ENCODE results near the gene SNX5. TPM values are rescaled to one million over a fixed set of nuclear protein-coding genes. Genes with fewer than 3 reads are reported as not detected.

The SNX5 gene
- total and polyA plus RNA-seq, 2 of the 13 experiments (the other 11 are each of a cell fraction or from before 2014, with no cell fraction given), result 664 to 1,040 TPM

- no peak for TF ChIP-seq MYPOP (CRISPR knock-in tag; IDR thresholded peaks at IDR 0.05)
- no peak for TF ChIP-seq TBX3 (IDR thresholded peaks at IDR 0.05; ENCODE audit: borderline replicate concordance)
- no peak for TF ChIP-seq SSRP1 (CRISPR knock-in tag; IDR thresholded peaks at IDR 0.05)
- TF ChIP-seq ZNF510 (CRISPR knock-in tag; IDR thresholded peaks at IDR 0.05; ENCODE audit: low read depth), result no peak
- no peak for TF ChIP-seq ZBTB46 (CRISPR knock-in tag; IDR thresholded peaks at IDR 0.05; ENCODE audit: borderline replicate concordance)
- no peak for TF ChIP-seq TCF12 (IDR thresholded peaks at IDR 0.05)
- TF ChIP-seq TCF12 (CRISPR knock-in tag; IDR thresholded peaks at IDR 0.05), result no peak
- no peak for TF ChIP-seq PPARG (CRISPR knock-in tag; conservative IDR thresholded peaks at IDR 0.05)
- 0 out of 2 replicates have a peak, but pooled peaks have one; percentile 37 for TF ChIP-seq SETDB1 (CRISPR knock-in tag; IDR thresholded peaks at IDR 0.05; ENCODE audit: borderline replicate concordance)
- no peak for TF ChIP-seq NBN (conservative IDR thresholded peaks at IDR 0.05)
- TF ChIP-seq ZBTB43 (CRISPR knock-in tag; conservative IDR thresholded peaks at IDR 0.05), result no peak
- no peak for TF ChIP-seq PRDM15 (CRISPR knock-in tag; IDR thresholded peaks at IDR 0.05)
- no peak for TF ChIP-seq THYN1 (CRISPR knock-in tag; IDR thresholded peaks at IDR 0.05; ENCODE audit: borderline replicate concordance, low read depth)
- TF ChIP-seq ZNF33A (CRISPR knock-in tag; IDR thresholded peaks at IDR 0.05; ENCODE audit: borderline replicate concordance), result no peak
- no peak; the same call in 1 of the 2 replicates for TF ChIP-seq POGZ (CRISPR knock-in tag; IDR thresholded peaks at IDR 0.05)
- no peak for TF ChIP-seq SIN3B (IDR thresholded peaks at IDR 0.05; ENCODE audit: low read length)
- no peak for TF ChIP-seq NFE2L2 (IDR thresholded peaks at IDR 0.05; ENCODE audit: low read length)
- TF ChIP-seq SMAD3 (CRISPR knock-in tag; IDR thresholded peaks at IDR 0.05), result no peak
- TF ChIP-seq RORA (CRISPR knock-in tag; IDR thresholded peaks at IDR 0.05), result no peak
- 0 out of 2 replicates have a peak, but pooled peaks have one; percentile 76 for TF ChIP-seq ZNF577 (CRISPR knock-in tag; IDR thresholded peaks at IDR 0.05; ENCODE audit: borderline replicate concordance, low read depth)
- no peak for TF ChIP-seq RBAK (CRISPR knock-in tag; IDR thresholded peaks at IDR 0.05)
- TF ChIP-seq ZFP36L2 (CRISPR knock-in tag; IDR thresholded peaks at IDR 0.05), result no peak
- TF ChIP-seq AGO1 (IDR thresholded peaks at IDR 0.05; ENCODE audit: low read depth, low read length, poor library complexity, severe bottlenecking), result no peak
These were observed 1.9 kb downstream of the SNX5 start (continued) for GRCh38 chr20:17966432-17967310.
